Ramos (cell line): Measurements from ENCODE around the gene CHST12.

ENCODE experiments used
- in situ Hi-C: fragments of 300-500 bp; cut with MboI; formaldehyde crosslinking; loops from one replicate; pipeline ENCODE4 v1.14.3; 2022; ENCODE audit warnings: low sequenced_read_pairs; ENCODE audit not compliant: unreplicated experiment

The CHST12 gene

GRCh38 chr7:2474813-2475677 is 71.6 kb downstream of the CHST12 start:
- in situ Hi-C loops = no loop called here

DNA sequence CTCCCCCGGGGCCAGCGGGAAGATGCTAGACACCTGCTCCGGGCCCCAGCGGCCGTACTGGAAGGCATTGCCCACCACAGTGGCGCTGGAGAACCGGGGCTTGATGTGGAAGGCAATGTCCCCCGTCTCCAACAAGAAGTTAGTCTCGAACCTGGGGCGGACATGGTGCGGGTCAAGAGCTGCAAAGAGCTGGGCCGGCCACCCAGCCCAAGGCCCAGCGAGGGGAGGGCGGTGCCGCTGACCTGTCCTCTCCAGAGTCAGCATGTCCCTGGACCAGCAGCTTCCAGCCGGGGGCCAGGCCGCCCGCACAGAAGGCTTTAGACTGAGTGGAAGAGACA is 72.2 kb downstream of the CHST12 start:
- in situ Hi-C loops = no loop called here

DNA sequence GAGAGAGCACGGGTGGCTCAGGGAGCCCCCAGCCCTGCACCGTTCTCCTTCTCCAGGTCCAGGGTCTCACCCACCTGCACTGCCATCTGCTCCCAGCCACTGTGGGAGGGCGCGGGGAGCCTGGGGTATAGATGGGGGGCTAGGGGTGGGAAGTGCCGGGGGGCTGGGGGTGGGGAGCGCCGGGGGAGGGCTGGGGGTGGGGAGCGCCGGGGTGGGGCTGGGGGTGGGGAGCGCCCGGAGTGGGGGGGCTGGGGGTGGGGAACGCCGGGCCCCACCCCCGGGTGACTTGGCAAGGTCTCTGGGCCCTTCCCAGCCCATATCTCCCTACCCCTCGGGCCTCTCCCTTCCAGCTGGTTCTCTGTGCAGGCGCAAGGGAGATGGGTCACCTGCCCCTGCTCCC is 72.9 kb downstream of the CHST12 start, which contains the start of gene GRIFIN:
Gene GRIFIN (minus strand): TSS at position 101 of the 400 bp plus-strand sequence. CDS start 15 bp downstream, at position 86.
- in situ Hi-C loops = no loop called here

GRCh38 chr7:2476776-2477446 is 73.5 kb downstream of the CHST12 start:
- in situ Hi-C loops = no loop called here

- in situ Hi-C loops = no loop called here
Measured at GRCh38 chr7:2477447-2478398, 74.3 kb downstream of the CHST12 start.

GRCh38 chr7:2478399-2478785 is 75.0 kb downstream of the CHST12 start:
- in situ Hi-C loops = no loop called here

GRCh38 chr7:2478800-2479199 is 75.4 kb downstream of the CHST12 start:
- in situ Hi-C loops = no loop called here

DNA sequence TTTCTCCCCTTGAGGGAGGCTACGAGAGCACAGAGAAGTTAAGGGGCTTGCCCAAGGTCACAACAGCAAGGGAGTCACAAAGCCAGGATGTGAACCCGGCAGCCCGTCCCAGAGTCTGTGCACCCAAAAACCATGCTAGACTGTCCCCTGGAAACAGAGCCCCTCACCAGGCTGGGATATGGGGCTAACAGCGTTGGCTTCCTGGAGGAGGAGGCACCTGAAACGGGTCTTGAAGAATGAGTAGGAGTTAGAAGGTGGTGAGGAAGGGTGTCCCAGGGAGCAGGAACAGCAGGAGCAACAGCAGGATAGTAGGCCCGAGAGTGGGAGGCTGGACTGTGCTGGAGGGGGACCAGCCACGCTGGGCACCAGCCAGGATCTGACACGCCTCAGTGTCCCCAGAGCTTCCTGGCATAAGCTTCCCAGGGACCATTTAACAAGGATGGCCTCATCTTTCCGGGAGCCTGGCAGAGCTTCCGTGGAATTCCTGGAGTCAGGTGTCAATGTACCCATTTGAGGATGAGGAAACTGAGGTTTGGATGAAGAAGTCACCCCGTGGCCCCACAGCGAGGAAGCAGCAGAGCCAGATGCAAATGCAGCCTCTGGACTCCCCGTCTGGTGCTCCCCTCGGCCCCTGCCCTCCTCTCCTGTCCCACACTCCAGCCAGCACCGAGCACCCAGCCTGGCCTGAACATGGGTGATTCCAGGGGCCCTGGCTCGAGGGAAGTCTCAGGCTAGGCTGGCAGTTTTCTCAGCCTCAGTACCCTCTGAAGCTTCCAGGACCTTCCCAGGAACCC is 76.1 kb downstream of the CHST12 start:
- in situ Hi-C loops = no loop called here

DNA sequence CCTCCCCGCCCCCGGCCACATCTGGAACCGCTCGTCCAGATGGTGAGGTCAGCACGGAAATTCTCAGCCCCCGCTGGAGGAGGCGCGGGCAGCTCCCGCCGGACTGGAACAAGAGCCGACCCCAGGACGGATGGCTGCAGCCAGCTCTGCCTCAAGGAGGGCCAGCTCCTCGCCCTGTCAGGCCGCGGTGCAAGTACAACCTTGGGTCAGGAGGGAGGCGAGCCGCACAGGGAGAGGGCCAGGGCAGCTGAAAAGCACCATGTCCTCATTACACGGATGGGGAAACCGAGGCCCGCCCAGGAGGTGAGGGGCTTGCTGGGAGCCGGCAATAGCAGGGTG is 76.6 kb downstream of the CHST12 start:
- in situ Hi-C loops = no loop called here

DNA sequence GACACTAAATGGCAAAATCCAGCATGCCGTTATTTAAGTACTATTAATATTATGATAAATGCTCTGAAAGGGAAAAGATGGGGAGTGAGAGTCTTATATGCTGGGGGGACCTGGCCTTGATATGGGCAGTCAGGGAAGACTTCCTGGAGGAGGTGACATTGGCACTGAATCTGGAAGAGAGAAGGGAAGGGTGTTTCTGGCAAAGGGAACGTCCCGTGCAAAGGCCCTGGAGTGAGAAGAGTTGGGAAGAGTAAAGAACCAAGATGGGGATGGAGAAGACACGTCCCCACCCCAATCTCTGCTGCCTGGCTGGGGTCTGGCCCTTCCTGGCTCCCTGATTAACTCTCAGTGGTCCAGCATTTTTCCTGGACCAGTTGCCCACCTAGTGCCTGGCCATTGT is 77.8 kb downstream of the CHST12 start:
- in situ Hi-C loops = no loop called here

DNA sequence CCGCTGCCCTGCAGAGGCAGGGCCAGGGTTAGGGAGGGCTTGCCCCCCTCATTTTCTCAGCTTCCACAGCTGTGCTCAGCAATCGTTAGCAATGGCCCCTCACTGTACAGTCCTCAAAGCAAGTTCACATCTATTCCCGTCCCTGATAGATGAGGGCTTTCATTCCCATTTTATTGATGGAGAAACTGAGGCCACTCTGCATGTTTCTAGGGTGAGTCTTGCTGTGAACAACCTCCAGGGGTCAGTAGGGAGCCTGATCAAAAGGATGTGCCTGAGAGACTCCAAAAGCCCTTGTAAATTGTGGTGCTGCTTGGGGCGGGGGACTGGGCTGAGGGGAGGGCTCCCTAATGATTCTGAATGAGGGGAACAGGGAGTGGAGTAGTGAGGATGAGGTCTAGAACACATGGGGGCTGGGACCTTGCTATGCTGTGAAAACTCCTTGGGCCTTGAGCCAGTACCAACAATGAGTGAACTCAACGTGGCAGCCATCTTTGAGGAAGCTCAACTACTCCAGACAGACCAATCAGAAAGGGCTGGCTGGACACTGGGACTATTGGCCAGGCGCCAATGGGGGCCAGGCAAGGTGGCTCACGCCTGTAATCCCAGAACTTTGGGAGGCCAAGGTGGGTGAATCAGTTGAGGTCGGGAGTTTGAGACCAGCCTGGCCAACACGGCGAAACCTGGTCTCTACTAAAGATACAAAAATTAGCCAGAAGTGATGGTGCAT is 79.5 kb downstream of the CHST12 start:
- in situ Hi-C loops = no loop called here

DNA sequence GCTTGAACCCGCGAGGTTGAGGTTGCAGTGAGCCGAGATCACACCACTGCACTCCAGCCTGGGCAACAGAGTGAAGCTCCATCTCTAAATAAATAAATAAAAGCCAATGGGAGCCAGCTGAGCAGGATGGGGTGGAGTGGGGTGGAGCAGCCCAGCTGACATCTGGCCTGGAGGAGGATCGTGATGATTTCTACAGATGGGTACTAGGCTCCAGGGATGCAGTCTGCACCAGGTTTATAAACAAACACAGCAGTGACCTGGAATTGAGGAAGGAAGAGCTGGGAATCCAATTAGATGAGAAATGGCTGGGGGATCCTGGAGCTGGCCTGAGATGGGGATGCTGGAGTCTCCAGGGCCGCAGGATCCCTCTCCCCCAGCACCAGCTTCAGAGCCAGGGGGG is 80.1 kb downstream of the CHST12 start:
- in situ Hi-C loops = no loop called here

- in situ Hi-C loops = no loop called here
Measured at GRCh38 chr7:2484868-2485267, 81.5 kb downstream of the CHST12 start.

- in situ Hi-C loops = no loop called here
Measured at GRCh38 chr7:2487586-2488271, 84.3 kb downstream of the CHST12 start.

GRCh38 chr7:2488272-2488645 is 84.8 kb downstream of the CHST12 start:
- in situ Hi-C loops = no loop called here

DNA sequence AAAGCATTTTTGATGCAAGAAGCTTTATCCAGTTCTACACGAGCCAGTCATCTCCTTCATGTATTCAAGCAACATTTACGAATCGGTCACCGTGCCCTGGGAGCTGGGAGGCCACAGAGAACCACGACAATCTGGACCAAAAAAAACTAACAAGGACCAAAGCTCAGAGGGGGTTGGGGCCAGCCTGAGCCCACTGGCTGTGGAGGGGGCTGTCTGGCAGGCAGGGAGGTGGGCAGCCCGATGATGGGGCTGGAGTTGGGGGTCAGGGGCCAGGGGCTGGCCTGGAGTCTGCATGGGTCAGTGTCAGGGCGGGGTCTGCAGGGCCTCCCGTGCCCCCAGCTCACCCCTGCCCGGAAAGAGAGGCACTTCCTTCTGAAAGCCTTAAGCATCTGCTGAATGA is 85.3 kb downstream of the CHST12 start:
- in situ Hi-C loops = no loop called here

GRCh38 chr7:2490181-2490651 is 86.8 kb downstream of the CHST12 start:
- in situ Hi-C loops = no loop called here

DNA sequence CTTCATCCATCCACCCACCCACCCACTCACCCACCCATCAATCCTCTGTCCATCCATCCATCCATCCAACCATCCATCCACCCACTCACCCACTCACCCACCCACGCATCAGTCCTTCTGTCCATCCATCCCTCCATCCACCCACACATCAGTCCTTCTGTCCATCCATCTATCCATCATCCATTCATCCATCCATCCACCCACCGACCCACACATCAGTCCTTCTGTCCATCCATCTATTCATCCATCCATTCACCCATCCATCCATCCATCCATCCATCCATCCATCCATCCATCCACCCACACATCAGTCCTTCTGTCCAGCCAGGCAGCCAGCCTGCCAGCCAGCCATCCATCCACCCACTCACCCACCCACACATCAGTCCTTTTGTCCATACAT is 88.6 kb downstream of the CHST12 start:
- in situ Hi-C loops = no loop called here
